Effector memory CD4-positive, alpha-beta T cell (primary cell): Measurements from ENCODE around the gene SLC25A47.

Source experiments
- DNase-seq, 3 donors: peaks; one replicate each; pipeline ENCODE4 v3.0.0-alpha.2; 2020
- H3K27ac ChIP-seq: 2 replicates; pipeline ENCODE4 v1.7.0; 2013; ENCODE audit warnings: mild to moderate bottlenecking, low read length, moderate library complexity; ENCODE audit not compliant: insufficient read depth, poor library complexity, severe bottlenecking
- H3K27me3 ChIP-seq: replicated peaks from 2 replicates; pipeline ENCODE4 v1.7.0; 2013; ENCODE audit warnings: mild to moderate bottlenecking, low read length; ENCODE audit not compliant: insufficient read depth, control insufficient read depth, poor library complexity, severe bottlenecking
- H3K36me3 ChIP-seq: 2 replicates; pipeline ENCODE4 v1.7.0; 2013; ENCODE audit warnings: mild to moderate bottlenecking, low read length, moderate library complexity; ENCODE audit not compliant: control insufficient read depth, insufficient read depth
- H3K4me1 ChIP-seq: 2 replicates; pipeline ENCODE4 v1.7.0; 2013; ENCODE audit warnings: low read length, mild to moderate bottlenecking; ENCODE audit not compliant: control insufficient read depth, insufficient read depth, poor library complexity, severe bottlenecking
- H3K4me3 ChIP-seq: 2 replicates; pipeline ENCODE4 v1.7.0; 2013; ENCODE audit warnings: low read length, low read depth, mild to moderate bottlenecking; ENCODE audit not compliant: insufficient read depth, poor library complexity, severe bottlenecking
- H3K9me3 ChIP-seq: 2 replicates; pipeline ENCODE4 v1.7.0; 2013; ENCODE audit warnings: mild to moderate bottlenecking, low read length, moderate library complexity; ENCODE audit not compliant: control insufficient read depth

The SLC25A47 gene

GRCh38 chr14:100289916-100290606, 33.1 kb upstream of the SLC25A47 start:
- no peak overlapping the region for H3K27ac ChIP-seq

DNA sequence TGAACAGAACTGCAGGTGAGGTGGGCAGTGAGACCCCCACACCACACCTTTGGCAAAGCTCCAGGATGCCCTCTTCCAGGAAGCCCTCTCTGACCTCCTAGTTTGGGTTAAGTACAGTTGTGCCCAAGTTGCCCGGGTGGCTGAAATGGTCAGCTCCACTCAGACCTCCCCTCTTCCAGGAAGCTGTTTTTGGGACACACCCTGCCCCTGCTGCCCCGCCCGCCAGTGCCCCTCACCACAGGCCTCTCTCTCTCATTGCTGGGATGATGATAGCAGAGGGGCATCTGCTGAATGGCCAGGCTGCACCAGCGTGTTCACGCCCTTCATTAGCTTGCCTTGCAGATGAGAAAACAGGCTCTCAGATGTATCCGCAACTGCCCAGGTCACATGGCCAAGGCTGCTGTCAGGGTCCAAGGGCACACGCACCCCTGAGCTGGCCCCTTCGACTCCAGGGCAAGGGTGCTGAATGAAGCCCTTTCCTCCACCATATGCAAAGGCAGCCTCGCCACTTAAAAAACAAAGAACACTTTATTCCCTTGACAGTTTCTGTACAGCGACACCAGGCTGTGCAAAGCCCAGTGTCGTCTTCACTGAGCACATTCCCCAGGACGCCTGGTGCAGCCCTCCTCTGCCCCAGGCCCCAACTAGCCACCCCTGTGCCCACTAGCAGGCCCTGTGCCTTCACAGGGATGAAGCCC, 32.4 kb upstream of the SLC25A47 start:
- H3K27me3 ChIP-seq: no peaks in the 10 kb centered on the region
- no peaks in the 10 kb centered on the region for H3K36me3 ChIP-seq
- H3K4me3 ChIP-seq: no peak overlapping the region

More at GRCh38 chr14:100289916-100290606, 33.1 kb upstream of the SLC25A47 start:
- no peak for DNase-seq
- no peaks in the 10 kb centered on the region for H3K27me3 ChIP-seq
- H3K36me3 ChIP-seq: no peaks in the 10 kb centered on the region
- peaks cover 2% of the 10 kb centered on the region for H3K4me1 ChIP-seq
- no peak overlapping the region for H3K4me3 ChIP-seq
- H3K9me3 ChIP-seq: no peaks in the 10 kb centered on the region

GRCh38 chr14:100291305-100292075, 31.6 kb upstream of the SLC25A47 start:
- Histone ChIP-seq H3K27ac (no peak overlapping the region), H3K36me3 (no peaks in the 10 kb centered on the region)
- DNase-seq: no peak

More for the DNA sequence above, 32.4 kb upstream of the SLC25A47 start:
- Histone ChIP-seq H3K4me1 (peaks cover 2% of the 10 kb centered on the region), H3K27ac (no peak overlapping the region), H3K9me3 (no peaks in the 10 kb centered on the region)
- DNase-seq: no peak

DNA sequence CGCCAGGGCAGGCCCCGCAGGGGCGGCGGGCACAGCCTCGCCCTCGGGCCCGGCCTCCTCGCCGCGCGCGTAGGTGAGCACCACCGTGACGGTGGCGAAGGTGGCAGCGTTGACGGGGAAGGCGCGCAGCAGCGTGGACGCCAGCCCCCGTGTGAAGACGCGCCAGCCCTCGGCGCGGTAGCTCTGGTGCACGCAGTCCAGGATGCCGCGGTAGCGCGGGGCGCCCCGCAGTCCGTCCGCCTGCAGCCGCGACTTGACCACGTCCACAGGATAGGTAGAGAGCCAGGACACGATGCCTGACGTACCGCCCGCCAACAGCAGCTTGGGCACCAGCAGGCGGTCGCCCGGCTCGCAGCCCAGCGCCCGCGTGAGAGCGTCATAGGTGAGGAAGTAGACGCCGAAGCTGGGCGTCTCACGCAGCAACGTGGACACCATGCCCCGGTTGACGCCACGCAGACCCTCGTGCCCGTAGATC, 30.8 kb upstream of the SLC25A47 start:
- DNase-seq: no peak
- Histone ChIP-seq H3K27ac (no peak overlapping the region), H3K9me3 (no peaks in the 10 kb centered on the region), H3K4me3 (no peak overlapping the region), H3K36me3 (no peaks in the 10 kb centered on the region), H3K4me1 (no peaks in the 10 kb centered on the region), H3K27me3 (no peaks in the 10 kb centered on the region)

More at GRCh38 chr14:100291305-100292075, 31.6 kb upstream of the SLC25A47 start:
- H3K4me3 ChIP-seq: no peak overlapping the region
- no peaks in the 10 kb centered on the region for H3K9me3 ChIP-seq
- H3K4me1 ChIP-seq: no peaks in the 10 kb centered on the region
- H3K27me3 ChIP-seq: no peaks in the 10 kb centered on the region

DNA sequence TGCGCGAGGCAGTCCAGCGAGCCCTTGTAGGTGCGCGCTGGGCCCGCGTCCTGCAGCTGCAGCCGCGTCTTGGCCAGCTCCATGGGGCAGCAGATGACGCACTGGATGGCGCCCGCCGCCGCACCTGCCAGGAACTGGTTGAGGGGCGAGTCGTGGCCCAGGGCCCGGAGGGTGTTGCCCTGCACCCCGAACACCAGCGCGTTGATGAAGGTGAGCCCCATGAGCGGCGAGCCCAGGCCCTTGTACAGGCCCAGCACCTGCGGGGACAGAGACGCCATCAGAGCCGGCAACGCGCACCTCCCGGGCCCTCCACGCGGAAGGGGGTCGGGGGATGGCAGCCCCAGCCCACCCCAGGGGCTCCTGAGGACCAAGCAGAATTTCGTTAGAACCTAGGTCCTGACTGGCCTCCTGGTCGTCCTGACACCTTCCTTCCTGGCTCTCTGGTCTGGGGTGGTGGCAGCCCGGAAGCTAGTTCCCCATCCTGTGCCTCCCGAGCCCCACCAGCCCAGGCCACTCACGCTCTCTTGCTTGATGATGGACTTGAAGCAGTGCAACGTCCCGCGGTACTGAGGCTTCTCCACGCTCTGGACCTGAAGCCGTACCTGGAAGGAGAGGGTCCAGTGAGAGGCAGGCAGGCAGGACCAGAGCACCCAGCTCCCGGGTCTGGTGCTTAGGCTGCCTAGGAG, 30.2 kb upstream of the SLC25A47 start:
- Histone ChIP-seq H3K4me3 (no peak overlapping the region), H3K27ac (no peak overlapping the region), H3K36me3 (no peaks in the 10 kb centered on the region), H3K27me3 (no peaks in the 10 kb centered on the region), H3K4me1 (no peaks in the 10 kb centered on the region), H3K9me3 (no peaks in the 10 kb centered on the region)
- no peak for DNase-seq

DNA sequence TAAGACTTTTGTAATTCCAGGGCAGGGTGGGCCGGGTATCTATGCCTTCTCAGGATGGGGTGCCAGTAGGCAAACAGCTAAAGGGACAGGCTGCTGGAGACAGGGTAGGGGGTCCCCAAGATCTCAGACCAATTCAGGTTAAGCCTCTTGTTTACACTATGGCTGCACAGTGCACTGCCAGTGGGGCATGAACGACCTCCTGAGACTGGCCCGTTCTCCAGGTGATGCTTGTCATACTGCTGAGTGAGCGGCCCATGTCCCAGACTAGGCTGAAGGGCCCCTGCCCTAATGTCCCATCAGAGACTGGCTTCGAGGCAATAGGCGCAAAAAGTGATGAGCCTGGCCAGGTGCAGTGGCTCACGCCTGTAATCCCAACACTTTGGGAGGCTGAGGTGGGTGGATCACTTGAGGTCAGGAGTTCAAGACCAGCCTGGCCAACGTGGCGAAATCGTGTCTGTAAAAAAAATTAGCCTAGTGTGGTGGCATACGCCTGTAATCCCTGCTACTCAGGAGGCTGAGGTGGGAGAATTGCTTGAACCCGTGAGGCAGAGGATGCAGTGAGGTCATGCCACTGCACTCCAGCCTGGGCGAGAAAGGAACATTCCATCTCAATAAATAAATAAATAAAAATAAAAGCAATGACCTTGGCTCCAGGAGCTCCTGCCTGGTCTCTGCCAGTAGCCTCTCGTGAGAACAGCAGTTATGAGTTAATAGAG, 29.5 kb upstream of the SLC25A47 start:
- no peaks in the 10 kb centered on the region for H3K27me3 ChIP-seq
- no peak overlapping the region for H3K27ac ChIP-seq
- no peak for DNase-seq
- H3K36me3 ChIP-seq: no peaks in the 10 kb centered on the region
- no peaks in the 10 kb centered on the region for H3K9me3 ChIP-seq
- H3K4me3 ChIP-seq: no peak overlapping the region
- H3K4me1 ChIP-seq: no peaks in the 10 kb centered on the region

GRCh38 chr14:100294213-100294962, 28.8 kb upstream of the SLC25A47 start:
- Histone ChIP-seq H3K27ac (no peak overlapping the region), H3K4me3 (no peak overlapping the region), H3K9me3 (no peaks in the 10 kb centered on the region), H3K4me1 (no peaks in the 10 kb centered on the region), H3K27me3 (no peaks in the 10 kb centered on the region), H3K36me3 (no peaks in the 10 kb centered on the region)
- no peak for DNase-seq

- no peak overlapping the region for H3K4me3 ChIP-seq
- no peak overlapping the region for H3K27ac ChIP-seq
- H3K36me3 ChIP-seq: no peaks in the 10 kb centered on the region
- no peak for DNase-seq
- H3K4me1 ChIP-seq: no peaks in the 10 kb centered on the region
- no peaks in the 10 kb centered on the region for H3K9me3 ChIP-seq
- no peaks in the 10 kb centered on the region for H3K27me3 ChIP-seq
These were observed 28.2 kb upstream of the SLC25A47 start for GRCh38 chr14:100294963-100295330.
